ENCODE data around the gene PIGV. TPM values are rescaled to one million over a fixed set of nuclear protein-coding genes. Genes with fewer than 3 reads are reported as not detected.

Gene PIGV
- total RNA-seq, 2 experiments from 2014 or later, result 19.9 to 20.3 TPM

DNA sequence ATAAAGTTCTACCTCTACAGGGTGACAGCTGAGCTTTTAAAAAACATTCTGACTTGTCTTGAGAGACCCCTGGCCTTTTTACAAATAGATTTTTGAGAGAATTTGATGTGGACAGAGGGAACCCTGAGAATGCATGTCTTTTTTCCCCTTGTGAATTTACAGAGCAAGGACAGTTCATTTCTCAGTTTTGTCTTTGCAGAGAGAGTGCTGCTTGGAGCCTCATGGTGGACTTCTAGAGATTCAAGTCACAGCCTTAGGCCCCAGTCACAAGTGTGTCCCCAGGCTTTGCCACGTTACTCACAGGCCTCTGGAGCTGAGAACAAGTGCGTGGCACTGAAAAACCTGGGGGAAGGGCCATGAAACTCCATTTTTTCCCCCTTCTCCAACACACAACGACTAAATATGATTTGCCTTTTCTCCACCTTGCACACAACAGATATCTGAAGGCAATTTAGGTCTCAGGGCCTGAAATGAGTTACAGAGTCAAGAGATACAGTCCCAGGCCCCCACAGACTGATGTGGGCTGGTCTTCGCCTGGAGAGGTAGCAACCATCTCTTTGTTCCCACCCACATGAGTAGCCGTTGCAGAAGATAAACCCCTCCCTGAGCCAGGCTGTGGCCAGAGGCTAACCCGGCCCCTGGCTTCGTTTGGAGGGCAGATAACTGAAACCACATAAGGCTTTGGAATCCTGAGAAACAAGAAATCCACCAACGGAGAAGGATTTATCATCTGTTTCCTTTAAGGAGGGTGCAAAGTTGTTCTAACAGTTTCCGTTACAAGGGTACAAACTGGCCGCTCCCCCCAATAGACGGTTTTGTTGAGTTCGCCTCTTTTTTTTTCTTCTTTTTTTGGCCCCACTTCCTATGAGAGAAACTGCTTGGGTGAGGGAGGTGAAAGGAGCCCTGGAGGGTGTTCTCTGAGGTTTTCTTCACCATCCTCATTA, 1.0 kb upstream of the PIGV start:
- Mint-ChIP-seq H3K9me3 (ENCODE audit: insufficient read depth) (no peaks in the 10 kb centered on the region), H3K36me3 (ENCODE audit: low read depth) (peaks cover 44% of the 10 kb centered on the region), H3K27ac (peak overlapping the region; percentile 100), H3K4me1 (ENCODE audit: low read depth) (peaks cover 85% of the 10 kb centered on the region), H3K27me3 (ENCODE audit: low read depth) (no peaks in the 10 kb centered on the region), H3K4me3 (peak overlapping the region; percentile 84)
- CTCF ChIA-PET, result interaction anchor here (0.8 to 8.9 kb wide), 20 partner anchors 9 to 369 kb away, joined by 3 to 334 read pairs (median 9); no protein-coding TSS in a partner anchor
- ATAC-seq (peak; percentile 30), DNase-seq (peak; percentile 71)
- POLR2A ChIA-PET, result interaction anchor here (0.7 to 8.3 kb wide), 19 partner anchors 10 to 286 kb away, joined by 3 to 325 read pairs (median 3); partner anchors contain the start of genes ARID1A and GPATCH3

GRCh38 chr1:26787381-26787705, 407 bp upstream of the PIGV start:
- DNase-seq, result peak; percentile 92
- H3K27me3 Mint-ChIP-seq (ENCODE audit: low read depth), result no peaks in the 10 kb centered on the region
- H3K4me1 Mint-ChIP-seq (ENCODE audit: low read depth), result peaks cover 84% of the 10 kb centered on the region

DNA sequence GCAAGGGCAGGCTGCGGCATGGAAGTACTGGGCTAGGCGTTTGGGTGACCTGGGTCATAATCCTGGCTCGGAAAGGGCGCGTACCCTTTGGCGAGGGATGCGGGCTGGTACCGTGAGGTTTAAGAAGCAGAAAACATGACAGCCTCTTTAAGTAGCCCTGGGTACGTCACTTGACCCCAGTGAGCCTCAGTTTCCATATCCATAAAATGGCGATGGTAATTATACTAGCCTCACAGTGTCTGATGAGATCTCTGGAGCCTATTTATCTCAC, 700 bp downstream of the PIGV start:
- Mint-ChIP-seq H3K27me3 (ENCODE audit: low read depth) (no peaks in the 10 kb centered on the region), H3K9me3 (ENCODE audit: insufficient read depth) (no peaks in the 10 kb centered on the region), H3K36me3 (ENCODE audit: low read depth) (peaks cover 38% of the 10 kb centered on the region), H3K4me3 (peak overlapping the region; percentile 84), H3K27ac (peak overlapping the region; percentile 100), H3K4me1 (ENCODE audit: low read depth) (peaks cover 81% of the 10 kb centered on the region)
- ChIA-PET CTCF (interaction anchor here (0.6 to 8.9 kb wide), 60 partner anchors 10 to 317 kb away, joined by 3 to 334 read pairs (median 7); partner anchors contain the start of genes GPATCH3 and GPN2), POLR2A (interaction anchor here (0.5 to 8.3 kb wide), 34 partner anchors 8 to 319 kb away, joined by 3 to 325 read pairs (median 7); partner anchors contain the start of genes ARID1A, GPATCH3 and GPN2)
- DNase-seq (no peak), ATAC-seq (no peak)

More at GRCh38 chr1:26787381-26787705, 407 bp upstream of the PIGV start:
- Mint-ChIP-seq H3K9me3 (ENCODE audit: insufficient read depth) (no peaks in the 10 kb centered on the region), H3K27ac (peak overlapping the region; percentile 100), H3K4me3 (peak overlapping the region; percentile 84), H3K36me3 (ENCODE audit: low read depth) (peaks cover 39% of the 10 kb centered on the region)
- ChIA-PET CTCF (interaction anchor here (0.6 to 8.9 kb wide), 17 partner anchors 9 to 370 kb away, joined by 3 to 334 read pairs (median 41); no protein-coding TSS in a partner anchor), POLR2A (interaction anchor here (0.7 to 8.3 kb wide), 27 partner anchors 8 to 1472 kb away, joined by 3 to 325 read pairs (median 6); partner anchors contain the start of genes ARID1A, GPATCH3 and SESN2)
- peak; percentile 73 for ATAC-seq

- Mint-ChIP-seq H3K27ac (peak overlapping the region; percentile 100), H3K9me3 (ENCODE audit: insufficient read depth) (no peaks in the 10 kb centered on the region), H3K4me1 (ENCODE audit: low read depth) (peaks cover 78% of the 10 kb centered on the region), H3K27me3 (ENCODE audit: low read depth) (no peaks in the 10 kb centered on the region), H3K36me3 (ENCODE audit: low read depth) (peaks cover 37% of the 10 kb centered on the region), H3K4me3 (peak overlapping the region; percentile 84)
- ChIA-PET POLR2A (interaction anchor here (0.5 to 8.3 kb wide), 34 partner anchors 8 to 319 kb away, joined by 3 to 325 read pairs (median 7); partner anchors contain the start of genes ARID1A, GPATCH3 and GPN2), CTCF (interaction anchor here (0.6 to 8.9 kb wide), 63 partner anchors 7 to 317 kb away, joined by 3 to 334 read pairs (median 6); partner anchors contain the start of genes GPATCH3, GPN2 and RPS6KA1)
- DNase-seq (peak; percentile 93), ATAC-seq (peak; percentile 12)
Observed at GRCh38 chr1:26788836-26789611, 1.3 kb downstream of the PIGV start.

DNA sequence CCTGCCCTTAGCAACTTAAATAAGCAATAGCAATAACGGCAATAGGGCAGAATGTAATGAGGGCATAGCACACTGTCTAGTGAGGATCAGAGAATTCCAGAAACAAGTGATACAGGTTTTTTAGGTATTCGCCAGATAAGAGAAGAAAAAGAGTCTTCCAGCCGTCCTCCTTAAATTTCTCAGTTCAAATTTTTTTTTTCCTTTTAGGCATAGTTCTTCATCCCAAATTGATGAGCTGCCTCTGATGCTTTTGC, 1.8 kb downstream of the PIGV start:
- ChIA-PET POLR2A (interaction anchor here (1.0 to 8.3 kb wide), 19 partner anchors 11 to 289 kb away, joined by 3 to 325 read pairs (median 10); partner anchors contain the start of genes ARID1A, GPATCH3 and GPN2), CTCF (interaction anchor here (0.7 to 8.9 kb wide), 43 partner anchors 8 to 289 kb away, joined by 3 to 334 read pairs (median 11); partner anchors contain the start of genes GPN2 and RPS6KA1)
- peak overlapping the region; percentile 84 for H3K4me3 Mint-ChIP-seq
- H3K36me3 Mint-ChIP-seq (ENCODE audit: low read depth), result peaks cover 42% of the 10 kb centered on the region
- H3K4me1 Mint-ChIP-seq (ENCODE audit: low read depth), result peaks cover 73% of the 10 kb centered on the region
- H3K9me3 Mint-ChIP-seq (ENCODE audit: insufficient read depth), result no peaks in the 10 kb centered on the region
- ATAC-seq (no peak), DNase-seq (no peak)
- peak overlapping the region; percentile 100 for H3K27ac Mint-ChIP-seq
- H3K27me3 Mint-ChIP-seq (ENCODE audit: low read depth), result no peaks in the 10 kb centered on the region

GRCh38 chr1:26789931-26790330, 2.2 kb downstream of the PIGV start:
- Mint-ChIP-seq H3K27ac (peak overlapping the region; percentile 100), H3K4me1 (ENCODE audit: low read depth) (peaks cover 70% of the 10 kb centered on the region), H3K4me3 (peak overlapping the region; percentile 84), H3K36me3 (ENCODE audit: low read depth) (peaks cover 45% of the 10 kb centered on the region), H3K27me3 (ENCODE audit: low read depth) (no peaks in the 10 kb centered on the region), H3K9me3 (ENCODE audit: insufficient read depth) (no peaks in the 10 kb centered on the region)
- no peak for DNase-seq
- ATAC-seq, result no peak
- CTCF ChIA-PET, result interaction anchor here (0.7 to 8.9 kb wide), 44 partner anchors 8 to 289 kb away, joined by 3 to 334 read pairs (median 11); partner anchors contain the start of genes GPN2 and RPS6KA1
- POLR2A ChIA-PET, result interaction anchor here (1.2 to 8.3 kb wide), 12 partner anchors 10 to 186 kb away, joined by 3 to 325 read pairs (median 12); partner anchors contain the start of genes ARID1A, GPATCH3 and GPN2

GRCh38 chr1:26790551-26790953, 2.8 kb downstream of the PIGV start:
- Mint-ChIP-seq H3K4me1 (ENCODE audit: low read depth) (peaks cover 63% of the 10 kb centered on the region), H3K9me3 (ENCODE audit: insufficient read depth) (no peaks in the 10 kb centered on the region)
- CTCF ChIA-PET, result interaction anchor here (0.8 to 8.9 kb wide), 35 partner anchors 9 to 290 kb away, joined by 3 to 334 read pairs (median 14); partner anchors contain the start of genes GPN2 and RPS6KA1

GRCh38 chr1:26791148-26791547, 3.4 kb downstream of the PIGV start:
- no peaks in the 10 kb centered on the region for H3K27me3 Mint-ChIP-seq (ENCODE audit: low read depth)
- ChIA-PET CTCF (interaction anchor here (0.8 to 8.9 kb wide), 23 partner anchors 9 to 290 kb away, joined by 3 to 334 read pairs (median 33); no protein-coding TSS in a partner anchor), POLR2A (interaction anchor here (1.1 to 8.3 kb wide), 8 partner anchors 9 to 98 kb away, joined by 3 to 325 read pairs (median 18); partner anchors contain the start of genes ARID1A, GPN2 and ZDHHC18)
- ATAC-seq (no peak), DNase-seq (no peak)
- no peaks in the 10 kb centered on the region for H3K9me3 Mint-ChIP-seq (ENCODE audit: insufficient read depth)
- peaks cover 46% of the 10 kb centered on the region for H3K36me3 Mint-ChIP-seq (ENCODE audit: low read depth)
- peak overlapping the region; percentile 84 for H3K4me3 Mint-ChIP-seq
- peaks cover 57% of the 10 kb centered on the region for H3K4me1 Mint-ChIP-seq (ENCODE audit: low read depth)
- H3K27ac Mint-ChIP-seq, result peak overlapping the region; percentile 100

More at GRCh38 chr1:26790551-26790953, 2.8 kb downstream of the PIGV start:
- peak overlapping the region; percentile 84 for H3K4me3 Mint-ChIP-seq
- POLR2A ChIA-PET, result interaction anchor here (1.1 to 8.3 kb wide), 11 partner anchors 10 to 187 kb away, joined by 3 to 325 read pairs (median 13); partner anchors contain the start of genes ARID1A, GPATCH3, GPN2 and ZDHHC18
- peak; percentile 51 for DNase-seq
- H3K27ac Mint-ChIP-seq, result peak overlapping the region; percentile 100
- no peak for ATAC-seq
- peaks cover 48% of the 10 kb centered on the region for H3K36me3 Mint-ChIP-seq (ENCODE audit: low read depth)
- no peaks in the 10 kb centered on the region for H3K27me3 Mint-ChIP-seq (ENCODE audit: low read depth)

DNA sequence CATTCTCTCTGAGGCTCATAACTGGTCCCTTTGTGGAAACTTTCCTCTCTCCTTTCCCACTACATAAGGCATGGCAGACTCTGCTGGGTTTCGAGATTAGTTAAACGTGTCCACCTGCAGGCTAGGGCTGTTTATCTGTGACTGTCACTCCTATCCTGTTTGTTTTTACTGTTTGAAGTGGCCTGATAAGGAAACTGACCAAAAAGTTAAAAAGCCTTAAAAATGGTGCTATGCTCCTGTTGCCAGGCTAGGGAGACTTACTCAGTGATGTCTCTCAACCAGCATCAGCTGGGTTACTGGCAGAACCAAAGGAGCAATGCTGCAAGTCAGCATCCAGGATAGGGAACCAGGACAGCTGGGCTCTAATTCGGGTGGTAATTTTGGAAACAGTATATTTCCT, 3.9 kb downstream of the PIGV start:
- POLR2A ChIA-PET, result interaction anchor here (1.1 to 8.3 kb wide), 4 partner anchors 9 to 94 kb away, joined by 3 to 325 read pairs (median 74); partner anchors contain the start of gene ARID1A
- DNase-seq, result no peak
- Mint-ChIP-seq H3K9me3 (ENCODE audit: insufficient read depth) (no peaks in the 10 kb centered on the region), H3K4me3 (peak overlapping the region; percentile 10), H3K36me3 (ENCODE audit: low read depth) (peaks cover 51% of the 10 kb centered on the region), H3K27me3 (ENCODE audit: low read depth) (no peaks in the 10 kb centered on the region), H3K4me1 (ENCODE audit: low read depth) (peaks cover 53% of the 10 kb centered on the region), H3K27ac (peak overlapping the region; percentile 100)
- CTCF ChIA-PET, result interaction anchor here (1.4 to 8.9 kb wide), 11 partner anchors 8 to 252 kb away, joined by 5 to 334 read pairs (median 56); no protein-coding TSS in a partner anchor
- ATAC-seq, result no peak

- H3K4me1 Mint-ChIP-seq (ENCODE audit: low read depth), result peaks cover 50% of the 10 kb centered on the region
- no peak overlapping the region for H3K4me3 Mint-ChIP-seq
- H3K27me3 Mint-ChIP-seq (ENCODE audit: low read depth), result no peaks in the 10 kb centered on the region
- DNase-seq (no peak), ATAC-seq (no peak)
- no peaks in the 10 kb centered on the region for H3K9me3 Mint-ChIP-seq (ENCODE audit: insufficient read depth)
- H3K36me3 Mint-ChIP-seq (ENCODE audit: low read depth), result peaks cover 60% of the 10 kb centered on the region
- CTCF ChIA-PET, result interaction anchor here (8.9 kb wide), 1 partner anchor 189 kb away, joined by 334 read pairs; no protein-coding TSS in a partner anchor
- POLR2A ChIA-PET, result no interaction called here
- peak overlapping the region; percentile 7 for H3K27ac Mint-ChIP-seq
Observed at GRCh38 chr1:26792924-26793323, 5.2 kb downstream of the PIGV start.

Data from activated CD8-positive, alpha-beta T cell treated with anti-CD3 and anti-CD28 coated beads, Interleukin-2, amount 10 ng/mL, durations not matched to agents 7 days and 5 days (primary cell).